ENCODE measurements around the gene KL. TPM values are rescaled to one million over a fixed set of nuclear protein-coding genes. Genes with fewer than 3 reads are reported as not detected.

Gene KL
- polyA plus RNA-seq, 1 donor (not counting 4 experiments of a cell fraction or from before 2014, with no cell fraction given) = not detected

DNA sequence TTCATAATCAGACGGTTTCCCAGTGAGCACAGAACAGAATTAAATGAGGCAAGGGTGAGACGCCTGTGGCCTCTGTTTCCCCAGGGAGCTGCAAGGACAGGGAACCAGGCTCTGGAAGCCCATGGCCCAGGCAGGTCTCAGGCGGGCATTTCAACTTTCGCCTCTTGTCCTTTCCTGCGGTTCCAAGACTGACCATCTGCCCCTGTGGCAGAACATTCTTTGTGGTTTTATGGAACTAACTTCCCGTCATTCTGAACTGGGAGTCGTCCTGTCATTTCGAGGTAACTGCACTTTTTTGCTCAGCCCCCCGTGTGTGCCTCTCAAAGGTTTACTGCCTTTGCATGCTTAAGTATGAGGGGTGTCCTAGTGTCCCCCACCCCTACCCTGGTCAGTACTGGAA lies 70.9 kb downstream of the KL start:
- TF ChIP-seq EZH2 (IDR thresholded peaks at IDR 0.05; ENCODE audit: low read length) (no peak), CTCF (optimal IDR thresholded peaks at IDR 0.05 in 1 of 3, IDR thresholded peaks at IDR 0.05 in 1 of 3, conservative IDR thresholded peaks at IDR 0.05 in 1 of 3; ENCODE audit: extremely low read depth in 1 of 3, insufficient read depth in 2 of 3, low read length in 3 of 3) (no peak)

DNA sequence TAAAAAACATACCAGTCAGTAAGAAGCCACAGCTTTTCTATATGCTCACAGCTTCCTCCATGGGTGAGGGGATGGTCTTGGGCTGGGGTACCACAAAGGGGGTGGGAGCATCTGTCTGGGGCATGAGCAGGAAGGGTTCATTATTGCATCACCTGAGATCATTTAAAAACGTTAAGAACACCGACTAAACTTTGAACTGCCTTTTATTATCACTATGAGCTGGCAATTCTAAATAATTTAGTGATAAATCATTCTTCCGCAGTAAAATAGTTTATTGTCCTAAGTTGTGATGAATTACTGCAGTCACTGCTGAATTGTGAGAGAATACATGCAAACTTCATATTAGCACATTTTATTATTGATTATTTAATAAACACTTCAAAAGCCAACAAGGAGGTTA lies 71.6 kb downstream of the KL start:
- H3K4me2 ChIP-seq (ENCODE audit: control insufficient read depth, extremely low read depth, insufficient read depth, low read depth, low read length) = peak overlapping the region; percentile 3

More for the DNA sequence above, 70.9 kb downstream of the KL start:
- dilution Hi-C loops (cut with MboI; ENCODE audit: extremely low pct_ligation_motif_present, low sequenced_read_pairs) = no loop called here
- H3K27me3 ChIP-seq (ENCODE audit: control insufficient read depth, extremely low read depth, insufficient read depth, low read length) = peaks cover 3% of the 10 kb centered on the region
- no peak overlapping the region for H3K4me2 ChIP-seq (ENCODE audit: control insufficient read depth, extremely low read depth, insufficient read depth, low read depth, low read length)
- no peak for DNase-seq (ENCODE audit: low read depth, low spot score)
- H3K9ac ChIP-seq (ENCODE audit: control insufficient read depth, extremely low read depth, insufficient read depth, low read length) = no peak overlapping the region
- no peaks in the 10 kb centered on the region for H3K79me2 ChIP-seq (ENCODE audit: control insufficient read depth, insufficient read depth, low read length)
- no peak for FAIRE-seq
- H3K9me1 ChIP-seq (ENCODE audit: control insufficient read depth, extremely low read depth, insufficient read depth, low read length) = no peaks in the 10 kb centered on the region
- no peaks in the 10 kb centered on the region for H3K9me3 ChIP-seq (ENCODE audit: control insufficient read depth, low read depth, low read length)
- H3K36me3 ChIP-seq (ENCODE audit: control insufficient read depth in 2 of 2, extremely low read depth in 1 of 2, insufficient read depth in 2 of 2, low read length in 2 of 2) = no peaks in the 10 kb centered on the region
- no peak overlapping the region for H3K4me3 ChIP-seq (ENCODE audit: control insufficient read depth in 2 of 3, extremely low read depth in 1 of 3, insufficient read depth in 2 of 3, low read depth in 1 of 3, low read length in 3 of 3)
- no peaks in the 10 kb centered on the region for H3K4me1 ChIP-seq (ENCODE audit: control insufficient read depth, extremely low read depth, insufficient read depth, low read length)
- H2AFZ ChIP-seq (ENCODE audit: control insufficient read depth, low read length) = no peak overlapping the region
- H4K20me1 ChIP-seq (ENCODE audit: control insufficient read depth, extremely low read depth, insufficient read depth, low read length) = no peaks in the 10 kb centered on the region
- no peak overlapping the region for H3K27ac ChIP-seq (ENCODE audit: control insufficient read depth, insufficient read depth, low read length)

More for the DNA sequence above, 71.6 kb downstream of the KL start:
- no peak for DNase-seq (ENCODE audit: low read depth, low spot score)
- no peak overlapping the region for H2AFZ ChIP-seq (ENCODE audit: control insufficient read depth, low read length)
- peaks cover 3% of the 10 kb centered on the region for H3K27me3 ChIP-seq (ENCODE audit: control insufficient read depth, extremely low read depth, insufficient read depth, low read length)
- no peaks in the 10 kb centered on the region for H4K20me1 ChIP-seq (ENCODE audit: control insufficient read depth, extremely low read depth, insufficient read depth, low read length)
- no peaks in the 10 kb centered on the region for H3K4me1 ChIP-seq (ENCODE audit: control insufficient read depth, extremely low read depth, insufficient read depth, low read length)
- no peak overlapping the region for H3K27ac ChIP-seq (ENCODE audit: control insufficient read depth, insufficient read depth, low read length)
- no peak for TF ChIP-seq CTCF (optimal IDR thresholded peaks at IDR 0.05 in 1 of 3, IDR thresholded peaks at IDR 0.05 in 1 of 3, conservative IDR thresholded peaks at IDR 0.05 in 1 of 3; ENCODE audit: extremely low read depth in 1 of 3, insufficient read depth in 2 of 3, low read length in 3 of 3)
- TF ChIP-seq EZH2 (IDR thresholded peaks at IDR 0.05; ENCODE audit: low read length) = no peak
- dilution Hi-C loops (cut with MboI; ENCODE audit: extremely low pct_ligation_motif_present, low sequenced_read_pairs) = no loop called here
- H3K9me1 ChIP-seq (ENCODE audit: control insufficient read depth, extremely low read depth, insufficient read depth, low read length) = no peaks in the 10 kb centered on the region
- FAIRE-seq = no peak
- no peaks in the 10 kb centered on the region for H3K36me3 ChIP-seq (ENCODE audit: control insufficient read depth in 2 of 2, extremely low read depth in 1 of 2, insufficient read depth in 2 of 2, low read length in 2 of 2)
- H3K79me2 ChIP-seq (ENCODE audit: control insufficient read depth, insufficient read depth, low read length) = no peaks in the 10 kb centered on the region
- H3K9ac ChIP-seq (ENCODE audit: control insufficient read depth, extremely low read depth, insufficient read depth, low read length) = no peak overlapping the region
- H3K4me3 ChIP-seq (ENCODE audit: control insufficient read depth in 2 of 3, extremely low read depth in 1 of 3, insufficient read depth in 2 of 3, low read depth in 1 of 3, low read length in 3 of 3) = no peak overlapping the region
- no peaks in the 10 kb centered on the region for H3K9me3 ChIP-seq (ENCODE audit: control insufficient read depth, low read depth, low read length)
